ENCODE data around the gene UBASH3B.
"Not testable (repeated sequence)": the region's sequence is repeated elsewhere in the genome, so short reads cannot be mapped to it uniquely, and the experiment has no call there.

UBASH3B gene

DNA sequence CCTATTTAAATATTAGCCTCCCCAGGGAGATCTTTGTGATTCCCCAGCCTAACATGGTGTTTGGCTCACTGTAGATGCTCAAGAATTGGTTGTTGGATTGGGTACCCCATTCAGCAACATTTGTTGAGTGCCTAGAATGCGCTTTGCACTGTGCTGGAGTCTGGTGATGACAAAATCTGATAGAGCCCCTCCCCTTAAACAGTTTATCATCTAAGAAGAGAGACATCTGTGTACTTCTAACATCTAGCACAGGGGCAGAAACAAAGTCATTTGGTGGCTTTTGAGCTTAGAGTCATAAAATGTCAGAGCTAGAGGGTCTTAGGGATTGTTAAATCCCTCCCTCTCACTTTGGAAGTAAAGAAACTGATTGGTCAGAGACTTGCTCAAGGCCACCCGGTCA, 73.0 kb downstream of the UBASH3B start:
- no peak overlapping the region for H3K4me3 ChIP-seq (ENCODE audit: low read depth, low read length)
- TF ChIP-seq, protein P1, sequence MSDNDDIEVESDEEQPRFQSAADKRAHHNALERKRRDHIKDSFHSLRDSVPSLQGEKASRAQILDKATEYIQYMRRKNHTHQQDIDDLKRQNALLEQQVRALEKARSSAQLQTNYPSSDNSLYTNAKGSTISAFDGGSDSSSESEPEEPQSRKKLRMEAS (IDR thresholded peaks at IDR 0.05; ENCODE audit: low read depth, low read length): no peak
- TF ChIP-seq POLR2A (IDR thresholded peaks at IDR 0.05; ENCODE audit: extremely low read depth, insufficient read length) (no peak), MYC (IDR thresholded peaks at IDR 0.05; ENCODE audit: low read depth, low read length) (no peak)
- TF ChIP-seq, protein P2, sequence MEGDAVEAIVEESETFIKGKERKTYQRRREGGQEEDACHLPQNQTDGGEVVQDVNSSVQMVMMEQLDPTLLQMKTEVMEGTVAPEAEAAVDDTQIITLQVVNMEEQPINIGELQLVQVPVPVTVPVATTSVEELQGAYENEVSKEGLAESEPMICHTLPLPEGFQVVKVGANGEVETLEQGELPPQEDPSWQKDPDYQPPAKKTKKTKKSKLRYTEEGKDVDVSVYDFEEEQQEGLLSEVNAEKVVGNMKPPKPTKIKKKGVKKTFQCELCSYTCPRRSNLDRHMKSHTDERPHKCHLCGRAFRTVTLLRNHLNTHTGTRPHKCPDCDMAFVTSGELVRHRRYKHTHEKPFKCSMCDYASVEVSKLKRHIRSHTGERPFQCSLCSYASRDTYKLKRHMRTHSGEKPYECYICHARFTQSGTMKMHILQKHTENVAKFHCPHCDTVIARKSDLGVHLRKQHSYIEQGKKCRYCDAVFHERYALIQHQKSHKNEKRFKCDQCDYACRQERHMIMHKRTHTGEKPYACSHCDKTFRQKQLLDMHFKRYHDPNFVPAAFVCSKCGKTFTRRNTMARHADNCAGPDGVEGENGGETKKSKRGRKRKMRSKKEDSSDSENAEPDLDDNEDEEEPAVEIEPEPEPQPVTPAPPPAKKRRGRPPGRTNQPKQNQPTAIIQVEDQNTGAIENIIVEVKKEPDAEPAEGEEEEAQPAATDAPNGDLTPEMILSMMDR (IDR thresholded peaks at IDR 0.05; ENCODE audit: low read depth, low read length): no peak
- no peak for DNase-seq (ENCODE audit: low read depth)

DNA sequence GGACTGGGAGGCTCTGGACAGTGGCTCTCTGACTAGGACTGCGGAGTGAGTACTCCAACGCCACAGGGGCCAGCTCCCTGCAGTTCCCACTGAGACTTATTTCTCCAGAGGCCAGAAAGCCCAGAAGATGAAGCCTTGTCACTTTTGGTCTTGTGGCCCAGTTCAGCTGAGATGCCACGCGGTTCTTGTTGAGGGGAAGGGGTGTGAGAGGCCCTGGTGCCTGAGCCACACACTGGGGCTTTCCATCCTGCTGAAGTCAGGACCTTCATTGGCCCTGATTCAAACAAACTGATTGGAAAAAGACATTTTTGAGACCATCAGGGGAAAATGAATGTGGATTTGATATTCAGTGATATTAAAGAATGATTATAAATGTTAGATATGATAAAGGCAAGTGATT, 73.6 kb downstream of the UBASH3B start:
- TF ChIP-seq POLR2A (IDR thresholded peaks at IDR 0.05; ENCODE audit: extremely low read depth, insufficient read length): no peak
- TF ChIP-seq, protein P1 (IDR thresholded peaks at IDR 0.05; ENCODE audit: low read depth, low read length): no peak
- TF ChIP-seq, protein P2 (IDR thresholded peaks at IDR 0.05; ENCODE audit: low read depth, low read length): no peak
- no peak for TF ChIP-seq MYC (IDR thresholded peaks at IDR 0.05; ENCODE audit: low read depth, low read length)
- DNase-seq (ENCODE audit: low read depth): no peak
- H3K4me3 ChIP-seq (ENCODE audit: low read depth, low read length): no peak overlapping the region

DNA sequence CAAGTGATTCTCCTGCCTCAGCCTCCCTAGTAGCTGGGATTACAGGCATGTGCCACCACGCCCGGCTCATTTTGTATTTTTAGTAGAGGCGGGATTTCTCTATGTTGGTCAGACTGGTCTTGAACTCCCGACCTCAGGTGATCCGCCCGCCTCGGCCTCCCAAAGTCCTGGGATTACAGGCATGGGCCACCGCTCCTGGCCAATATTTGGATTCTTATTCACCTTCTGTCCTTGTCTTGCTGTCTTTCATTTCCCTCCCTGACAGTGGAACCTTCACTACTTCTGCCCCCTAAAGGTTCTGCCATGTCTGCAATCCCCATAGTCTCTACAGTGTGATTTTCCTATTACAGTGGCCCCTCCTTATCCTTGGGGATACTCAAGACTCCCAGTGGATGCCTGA, 75.2 kb downstream of the UBASH3B start:
- H3K4me3 ChIP-seq (ENCODE audit: low read depth, low read length); DNase-seq (ENCODE audit: low read depth): not testable (repeated sequence)

DNA sequence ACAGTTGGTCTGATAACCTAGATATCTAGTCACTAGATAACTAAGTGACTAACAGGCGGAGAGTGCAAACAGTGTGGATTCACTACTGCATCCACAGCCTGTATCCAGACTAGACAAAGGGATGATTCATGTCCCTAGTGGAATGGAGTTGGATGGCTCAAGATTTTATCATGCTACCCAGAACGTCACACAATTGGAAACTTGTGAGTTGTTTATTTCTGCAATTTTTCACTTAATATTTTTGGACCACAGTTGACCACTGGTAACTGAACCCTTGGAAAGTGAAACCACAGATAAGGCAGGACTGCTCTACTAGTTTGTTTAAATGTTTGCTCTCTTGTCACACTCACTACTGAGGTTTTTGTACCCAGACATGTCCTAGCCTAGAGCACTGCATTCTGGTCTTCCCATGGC, 76.0 kb downstream of the UBASH3B start:
- H3K4me3 ChIP-seq (ENCODE audit: low read depth, low read length): no peak overlapping the region
- DNase-seq (ENCODE audit: low read depth): no peak
- TF ChIP-seq POLR2A (IDR thresholded peaks at IDR 0.05; ENCODE audit: extremely low read depth, insufficient read length): no peak
- TF ChIP-seq, protein P2 (IDR thresholded peaks at IDR 0.05; ENCODE audit: low read depth, low read length): no peak
- TF ChIP-seq MYC (IDR thresholded peaks at IDR 0.05; ENCODE audit: low read depth, low read length): no peak
- TF ChIP-seq, protein P1 (IDR thresholded peaks at IDR 0.05; ENCODE audit: low read depth, low read length): no peak

DNA sequence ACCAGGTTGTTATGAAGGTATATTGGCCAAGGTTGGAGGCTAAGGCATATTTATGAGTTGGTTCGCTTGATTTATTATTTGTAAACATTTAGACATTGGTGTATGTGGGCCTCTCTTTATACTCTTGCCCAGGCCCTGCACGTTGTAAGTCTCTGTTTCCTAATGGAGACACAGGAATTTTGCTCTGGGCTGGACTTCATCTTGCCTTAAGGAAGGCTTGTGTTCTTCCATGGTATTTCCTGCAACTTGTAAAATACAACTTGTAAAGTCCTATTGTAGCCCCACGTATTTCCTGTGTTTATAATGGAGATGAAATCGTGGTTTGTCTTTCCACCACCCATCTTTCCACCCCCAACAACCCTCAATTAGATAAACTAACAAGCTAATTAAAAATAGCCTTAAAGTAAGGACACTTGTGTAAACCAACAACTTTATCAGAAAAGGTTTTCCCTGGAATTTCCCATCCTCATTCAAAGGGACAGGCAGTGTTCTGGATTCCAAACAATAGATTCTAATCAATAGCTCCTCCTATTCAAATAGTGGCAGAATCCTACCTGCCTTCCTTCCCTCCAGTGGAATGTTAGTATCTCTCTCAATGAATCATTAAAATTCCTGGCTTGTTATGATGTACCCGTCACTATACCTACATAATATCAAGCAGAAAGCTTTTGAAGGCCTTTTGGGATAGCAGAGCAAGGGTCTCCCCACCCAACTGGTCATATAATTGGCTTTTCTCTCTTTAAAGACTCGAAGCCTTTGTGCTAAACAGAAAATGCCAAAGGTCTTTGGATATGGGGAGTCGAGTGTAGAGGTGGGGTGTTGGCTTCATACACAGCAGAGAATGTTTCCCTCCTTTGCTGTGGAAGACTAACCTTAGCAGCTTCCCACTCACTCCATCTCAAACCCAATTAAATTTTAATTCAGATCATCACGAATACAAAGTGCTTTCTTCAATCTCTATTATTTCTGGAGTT, 77.1 kb downstream of the UBASH3B start:
- DNase-seq (ENCODE audit: low read depth): no peak
- TF ChIP-seq, protein P1 (IDR thresholded peaks at IDR 0.05; ENCODE audit: low read depth, low read length): no peak
- TF ChIP-seq MYC (IDR thresholded peaks at IDR 0.05; ENCODE audit: low read depth, low read length) (no peak), POLR2A (IDR thresholded peaks at IDR 0.05; ENCODE audit: extremely low read depth, insufficient read length) (no peak)
- TF ChIP-seq, protein P2 (IDR thresholded peaks at IDR 0.05; ENCODE audit: low read depth, low read length): no peak
- H3K4me3 ChIP-seq (ENCODE audit: low read depth, low read length): no peak overlapping the region

DNA sequence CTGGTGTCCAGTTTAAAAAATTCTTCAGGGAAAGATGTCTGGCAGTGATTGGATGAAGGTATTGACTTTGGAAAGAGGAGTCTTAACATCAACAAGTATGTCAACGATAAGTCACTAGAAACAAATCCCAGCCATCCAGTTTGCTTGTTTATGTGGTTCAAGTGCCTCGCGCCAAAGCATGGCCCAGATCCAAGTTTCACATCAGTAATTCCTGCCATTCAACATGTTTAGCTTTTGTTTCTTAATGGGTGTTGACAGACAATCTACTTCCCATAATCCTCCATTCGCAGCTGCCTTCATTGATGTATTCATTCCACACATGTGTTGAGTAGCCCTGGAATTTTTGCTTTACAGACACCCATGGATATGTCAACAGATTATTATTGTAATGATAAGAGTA, 77.8 kb downstream of the UBASH3B start:
- H3K4me3 ChIP-seq (ENCODE audit: low read depth, low read length): no peak overlapping the region
- TF ChIP-seq, protein P1 (IDR thresholded peaks at IDR 0.05; ENCODE audit: low read depth, low read length): no peak
- TF ChIP-seq, protein P2 (IDR thresholded peaks at IDR 0.05; ENCODE audit: low read depth, low read length): no peak
- TF ChIP-seq POLR2A (IDR thresholded peaks at IDR 0.05; ENCODE audit: extremely low read depth, insufficient read length) (no peak), MYC (IDR thresholded peaks at IDR 0.05; ENCODE audit: low read depth, low read length) (no peak)
- no peak for DNase-seq (ENCODE audit: low read depth)
